ENCODE data around the gene SHOC2. TPM values are rescaled to one million over a fixed set of nuclear protein-coding genes. Genes with fewer than 3 reads are reported as not detected.

Gene SHOC2
- polyA plus RNA-seq, 1 donor from 2014 or later, result 46.0 TPM

GRCh38 chr10:111030042-111030750 is 110.8 kb downstream of the SHOC2 start:
- Histone ChIP-seq H3K4me2 (ENCODE audit: low read length) (no peak overlapping the region), H3K27ac (ENCODE audit: low read length) (no peak overlapping the region), H3K4me3 (ENCODE audit: low read length) (no peak overlapping the region), H3K36me3 (ENCODE audit: insufficient read depth, low read length) (no peaks in the 10 kb centered on the region), H3F3A (ENCODE audit: insufficient read depth, low read length, poor library complexity, severe bottlenecking) (no peaks in the 10 kb centered on the region), H3K9me2 (ENCODE audit: insufficient read depth, low read length) (no peaks in the 10 kb centered on the region), H3K9ac (ENCODE audit: low read length) (no peak overlapping the region), H4K20me1 (ENCODE audit: insufficient read depth) (no peaks in the 10 kb centered on the region), H3K9me3 (ENCODE audit: low read length) (no peaks in the 10 kb centered on the region), H2AFZ (ENCODE audit: low read depth, low read length) (no peak overlapping the region), H3K27me3 (ENCODE audit: insufficient read depth, low read depth, low read length) (no peaks in the 10 kb centered on the region), H3K79me2 (replicated peaks; ENCODE audit: insufficient read depth, low read length) (no peaks in the 10 kb centered on the region)
- TF ChIP-seq TAF1 (IDR thresholded peaks at IDR 0.05; ENCODE audit: low read depth) (no peak), RAD21 (conservative IDR thresholded peaks at IDR 0.05) (no peak), EP300 (conservative IDR thresholded peaks at IDR 0.05; ENCODE audit: poor library complexity, severe bottlenecking) (no peak), EZH2 (IDR thresholded peaks at IDR 0.05; ENCODE audit: borderline replicate concordance, insufficient read depth, low read length, poor library complexity, severe bottlenecking) (no peak), MXI1 (conservative IDR thresholded peaks at IDR 0.05; ENCODE audit: poor library complexity, severe bottlenecking) (no peak), POLR2AphosphoS5 (IDR thresholded peaks at IDR 0.05) (no peak), REST (IDR thresholded peaks at IDR 0.05; ENCODE audit: borderline replicate concordance) (no peak), SMC3 (conservative IDR thresholded peaks at IDR 0.05; ENCODE audit: poor library complexity) (no peak), CTCF (IDR thresholded peaks at IDR 0.05; ENCODE audit: poor library complexity, severe bottlenecking) (no peak)

GRCh38 chr10:111034598-111035310 is 115.3 kb downstream of the SHOC2 start:
- H3K9me3 ChIP-seq (ENCODE audit: low read length), result peaks cover 12% of the 10 kb centered on the region
- H3K4me2 ChIP-seq (ENCODE audit: low read length), result no peak overlapping the region
- TF ChIP-seq REST (IDR thresholded peaks at IDR 0.05; ENCODE audit: borderline replicate concordance), result no peak
- no peak for TF ChIP-seq POLR2AphosphoS5 (IDR thresholded peaks at IDR 0.05)
- TF ChIP-seq TAF1 (IDR thresholded peaks at IDR 0.05; ENCODE audit: low read depth), result no peak
- no peak for TF ChIP-seq CTCF (IDR thresholded peaks at IDR 0.05; ENCODE audit: poor library complexity, severe bottlenecking)
- TF ChIP-seq EP300 (conservative IDR thresholded peaks at IDR 0.05; ENCODE audit: poor library complexity, severe bottlenecking), result no peak
- no peak for TF ChIP-seq RAD21 (conservative IDR thresholded peaks at IDR 0.05)
- no peak for TF ChIP-seq EZH2 (IDR thresholded peaks at IDR 0.05; ENCODE audit: borderline replicate concordance, insufficient read depth, low read length, poor library complexity, severe bottlenecking)
- TF ChIP-seq MXI1 (conservative IDR thresholded peaks at IDR 0.05; ENCODE audit: poor library complexity, severe bottlenecking), result no peak
- no peak for TF ChIP-seq SMC3 (conservative IDR thresholded peaks at IDR 0.05; ENCODE audit: poor library complexity)

More at GRCh38 chr10:111034598-111035310, 115.3 kb downstream of the SHOC2 start:
- Histone ChIP-seq H3K4me3 (ENCODE audit: low read length) (no peak overlapping the region), H3K27ac (ENCODE audit: low read length) (no peak overlapping the region), H3K36me3 (ENCODE audit: insufficient read depth, low read length) (no peaks in the 10 kb centered on the region), H3K9me2 (ENCODE audit: insufficient read depth, low read length) (no peaks in the 10 kb centered on the region), H4K20me1 (ENCODE audit: insufficient read depth) (no peaks in the 10 kb centered on the region), H3K79me2 (replicated peaks; ENCODE audit: insufficient read depth, low read length) (no peaks in the 10 kb centered on the region), H3K27me3 (ENCODE audit: insufficient read depth, low read depth, low read length) (no peaks in the 10 kb centered on the region), H3F3A (ENCODE audit: insufficient read depth, low read length, poor library complexity, severe bottlenecking) (no peaks in the 10 kb centered on the region), H2AFZ (ENCODE audit: low read depth, low read length) (no peak overlapping the region), H3K9ac (ENCODE audit: low read length) (no peak overlapping the region)
